C1 segment of cervical spinal cord (tissue), 14 donors: ENCODE measurements around the gene THAP5.

ENCODE experiments used
- DNase-seq, 14 donors: peaks; one replicate each; lab custom pipeline; 2025; lab: John Stamatoyannopoulos, UW

Gene THAP5

GRCh38 chr7:108569381-108570145 is at the start of gene THAP5, which contains the start of gene DNAJB9:
Gene THAP5, minus strand, starts transcription at chr7:108569706. Its CDS starts 137 bp downstream, at chr7:108569569.
Gene DNAJB9, plus strand, starts transcription at chr7:108569874. Its CDS starts 1,853 bp downstream, at chr7:108571727.
- DNase-seq, result peak; percentile 91 to 100 (median 99)

GRCh38 chr7:108618056-108618455 is 48.5 kb upstream of the THAP5 start:
- no peak for DNase-seq

GRCh38 chr7:108614896-108615295 is 45.4 kb upstream of the THAP5 start:
- no peak for DNase-seq

GRCh38 chr7:108613949-108614381 is 44.5 kb upstream of the THAP5 start:
- no peak for DNase-seq

- DNase-seq, result no peak
Measured at GRCh38 chr7:108613147-108613948, 43.8 kb upstream of the THAP5 start.

GRCh38 chr7:108611268-108611667 is 41.8 kb upstream of the THAP5 start:
- DNase-seq, result no peak

GRCh38 chr7:108609643-108610042 is 40.1 kb upstream of the THAP5 start:
- no peak for DNase-seq

- DNase-seq, result no peak
Measured at GRCh38 chr7:108605559-108606201, 36.2 kb upstream of the THAP5 start.

GRCh38 chr7:108604307-108605077 is 35.0 kb upstream of the THAP5 start:
- DNase-seq, result no peak

GRCh38 chr7:108603656-108604306 is 34.3 kb upstream of the THAP5 start:
- DNase-seq, result no peak

- no peak for DNase-seq
Measured at GRCh38 chr7:108600399-108600798, 30.9 kb upstream of the THAP5 start.

- no peak for DNase-seq
Measured at GRCh38 chr7:108598914-108599580, 29.5 kb upstream of the THAP5 start.

- DNase-seq, result no peak
Measured at GRCh38 chr7:108598153-108598552, 28.6 kb upstream of the THAP5 start.

GRCh38 chr7:108596560-108596959 is 27.1 kb upstream of the THAP5 start:
- no peak for DNase-seq

- DNase-seq, result no peak
Measured at GRCh38 chr7:108592646-108593201, 23.2 kb upstream of the THAP5 start.

- no peak for DNase-seq
Measured at GRCh38 chr7:108590606-108591005, 21.1 kb upstream of the THAP5 start.

GRCh38 chr7:108589874-108590273 is 20.4 kb upstream of the THAP5 start:
- DNase-seq, result no peak

GRCh38 chr7:108589199-108589598 is 19.7 kb upstream of the THAP5 start:
- DNase-seq, result no peak

- DNase-seq, result no peak
Measured at GRCh38 chr7:108586274-108586710, 16.8 kb upstream of the THAP5 start.

- no peak for DNase-seq
Measured at GRCh38 chr7:108585843-108586242, 16.3 kb upstream of the THAP5 start.
